Fibroblast of lung (primary cell): ENCODE data around the gene ZNF654.

Experiments
- CTCF ChIP-seq, 2 donors: IDR thresholded peaks in 1 of 2; conservative IDR thresholded peaks in 1 of 2; 1 replicate in 1 of 2; 2 replicates in 1 of 2; pipeline ENCODE4 v1.5.1; 2011 to 2012; ENCODE audit warnings: low read length in 2 of 2, control low read depth in 1 of 2, inconsistent platforms in 1 of 2, low read depth in 1 of 2, mild to moderate bottlenecking in 1 of 2
- EZH2 ChIP-seq: IDR thresholded peaks from 2 replicates; pipeline ENCODE4 v1.5.1; 2012; ENCODE audit warnings: low read length, control low read depth, mild to moderate bottlenecking; ENCODE audit errors: missing control alignments

GRCh38 chr3:88058306-88058580, 812 bp upstream of the ZNF654 start:
- no peak for TF ChIP-seq CTCF (conservative IDR thresholded peaks at IDR 0.05 in 1 of 2, IDR thresholded peaks at IDR 0.05 in 1 of 2; ENCODE audit: low read depth in 1 of 2, low read length in 2 of 2)
- TF ChIP-seq EZH2 = no peak
